Astrocyte (in vitro differentiated cells and primary cell): ENCODE measurements around the gene FCRLA. TPM values are rescaled to one million over a fixed set of nuclear protein-coding genes. Genes with fewer than 3 reads are reported as not detected.

Source experiments
- DNase-seq: peaks from one replicate; pipeline ENCODE4 v3.0.0-alpha.2; 2010; ENCODE audit warnings: low read depth
- FAIRE-seq: peaks from 2 replicates; lab custom pipeline; 2011; peaks lifted over from hg19 to GRCh38; lab: Jason Lieb, UNC
- H2AFZ ChIP-seq: 2 replicates; pipeline ENCODE4 v1.6.0; 2012; ENCODE audit warnings: low read depth, low read length, inconsistent platforms
- H3K27ac ChIP-seq: 2 replicates; pipeline ENCODE4 v1.5.1; 2011; ENCODE audit warnings: low read depth, low read length, inconsistent platforms
- H3K27me3 ChIP-seq: 2 replicates; pipeline ENCODE4 v1.6.0; 2011; ENCODE audit warnings: low read length, inconsistent platforms; ENCODE audit not compliant: insufficient read depth
- H3K36me3 ChIP-seq: 2 replicates; pipeline ENCODE4 v1.5.1; 2011; ENCODE audit warnings: low read length, inconsistent platforms; ENCODE audit not compliant: insufficient read depth
- H3K4me1 ChIP-seq: 2 replicates; pipeline ENCODE4 v1.5.1; 2011; ENCODE audit warnings: low read length, inconsistent platforms; ENCODE audit not compliant: insufficient read depth
- H3K4me2 ChIP-seq: 2 replicates; pipeline ENCODE4 v1.6.0; 2012; ENCODE audit warnings: low read length, inconsistent platforms
- H3K4me3 ChIP-seq: 2 replicates; pipeline ENCODE4 v1.5.1; 2011; ENCODE audit warnings: low read depth, mild to moderate bottlenecking, low read length, inconsistent platforms; ENCODE audit not compliant: insufficient read depth
- H3K79me2 ChIP-seq: 2 replicates; pipeline ENCODE4 v1.6.0; 2012; ENCODE audit warnings: mild to moderate bottlenecking, low read length, inconsistent platforms; ENCODE audit not compliant: insufficient read depth
- H3K9ac ChIP-seq: 2 replicates; pipeline ENCODE4 v1.6.0; 2012; ENCODE audit warnings: mild to moderate bottlenecking, low read length, inconsistent platforms
- H3K9me3 ChIP-seq: 2 replicates; pipeline ENCODE4 v1.5.1; 2012; ENCODE audit warnings: low read depth, mild to moderate bottlenecking, low read length, inconsistent platforms; ENCODE audit not compliant: insufficient read depth
- H4K20me1 ChIP-seq: 2 replicates; pipeline ENCODE4 v1.6.0; 2012; ENCODE audit warnings: low read length, inconsistent platforms; ENCODE audit not compliant: insufficient read depth
- H3K27ac Mint-ChIP-seq: one replicate; pipeline ENCODE4 v1.8.0; 2021; ENCODE audit warnings: mild to moderate bottlenecking, mixed read lengths; ENCODE audit not compliant: unreplicated experiment
- H3K27me3 Mint-ChIP-seq: one replicate; pipeline ENCODE4 v1.8.0; 2021; ENCODE audit warnings: low read depth, mixed read lengths; ENCODE audit not compliant: unreplicated experiment
- H3K36me3 Mint-ChIP-seq: one replicate; pipeline ENCODE4 v1.8.0; 2021; ENCODE audit warnings: low read depth, mixed read lengths; ENCODE audit not compliant: unreplicated experiment
- H3K4me1 Mint-ChIP-seq: one replicate; pipeline ENCODE4 v1.8.0; 2021; ENCODE audit warnings: low read depth, mixed read lengths; ENCODE audit not compliant: unreplicated experiment
- H3K4me3 Mint-ChIP-seq: one replicate; pipeline ENCODE4 v1.8.0; 2021; ENCODE audit warnings: mild to moderate bottlenecking, moderate library complexity, mixed read lengths; ENCODE audit not compliant: unreplicated experiment
- H3K9me3 Mint-ChIP-seq: one replicate; pipeline ENCODE4 v1.8.0; 2021; ENCODE audit warnings: mild to moderate bottlenecking, mixed read lengths; ENCODE audit not compliant: unreplicated experiment
- CTCF ChIP-seq: IDR thresholded peaks from 2 replicates; pipeline ENCODE4 v1.5.1; 2011; ENCODE audit warnings: low read depth, mild to moderate bottlenecking, inconsistent platforms, low read length, moderate library complexity; ENCODE audit not compliant: insufficient read depth
- EZH2 ChIP-seq: IDR thresholded peaks from 2 replicates; pipeline ENCODE4 v1.6.1; 2012; ENCODE audit warnings: mild to moderate bottlenecking, low read length, inconsistent platforms; ENCODE audit not compliant: insufficient read depth
- total RNA-seq: library from RNA; stranded (reverse); gene quantifications from 2 replicates; pipeline ENCODE4 v1.2.1, GENCODE V29; 2021

FCRLA gene
- total RNA-seq, 1 donor from 2014 or later, result 0.45 TPM

GRCh38 chr1:161725908-161726472 is 19.0 kb downstream of the FCRLA start:
- no peaks in the 10 kb centered on the region for H3K36me3 Mint-ChIP-seq
- peak overlapping the region; percentile 82 for H3K27ac ChIP-seq
- peaks cover 12% of the 10 kb centered on the region for H3K27me3 Mint-ChIP-seq
- peak overlapping the region; percentile 88 for H3K4me2 ChIP-seq
- H3K27me3 ChIP-seq, result no peaks in the 10 kb centered on the region
- peak overlapping the region; percentile 68 for H3K4me3 ChIP-seq
- H2AFZ ChIP-seq, result peak overlapping the region; percentile 79
- peak overlapping the region; percentile 89 for H3K4me3 Mint-ChIP-seq
- FAIRE-seq (no peak), DNase-seq (peak; percentile 37)
- peak overlapping the region; percentile 81 for H3K27ac Mint-ChIP-seq
- TF ChIP-seq EZH2 (no peak), CTCF (peak; percentile 26)
- peaks cover 36% of the 10 kb centered on the region for H3K4me1 ChIP-seq
- H4K20me1 ChIP-seq, result no peaks in the 10 kb centered on the region
- H3K9ac ChIP-seq, result peak overlapping the region; percentile 93
- H3K9me3 ChIP-seq, result no peaks in the 10 kb centered on the region
- peaks cover 32% of the 10 kb centered on the region for H3K4me1 Mint-ChIP-seq
- no peaks in the 10 kb centered on the region for H3K36me3 ChIP-seq
- H3K9me3 Mint-ChIP-seq, result no peaks in the 10 kb centered on the region
- no peaks in the 10 kb centered on the region for H3K79me2 ChIP-seq

GRCh38 chr1:161726473-161727255 is 19.6 kb downstream of the FCRLA start:
- peaks cover 29% of the 10 kb centered on the region for H3K4me1 ChIP-seq
- peak overlapping the region; percentile 72 for H3K4me3 ChIP-seq
- H3K9ac ChIP-seq, result peak overlapping the region; percentile 93
- no peaks in the 10 kb centered on the region for H3K79me2 ChIP-seq
- H3K4me3 Mint-ChIP-seq, result peak overlapping the region; percentile 89
- H3K9me3 ChIP-seq, result no peaks in the 10 kb centered on the region
- peak overlapping the region; percentile 85 for H2AFZ ChIP-seq
- peak overlapping the region; percentile 91 for H3K27ac Mint-ChIP-seq
- peaks cover 25% of the 10 kb centered on the region for H3K4me1 Mint-ChIP-seq
- H3K36me3 ChIP-seq, result no peaks in the 10 kb centered on the region
- FAIRE-seq (no peak), DNase-seq (peak; percentile 67)
- no peaks in the 10 kb centered on the region for H3K27me3 ChIP-seq
- peak overlapping the region; percentile 88 for H3K4me2 ChIP-seq
- H3K27me3 Mint-ChIP-seq, result peaks cover 16% of the 10 kb centered on the region
- no peaks in the 10 kb centered on the region for H3K9me3 Mint-ChIP-seq
- H3K36me3 Mint-ChIP-seq, result no peaks in the 10 kb centered on the region
- no peaks in the 10 kb centered on the region for H4K20me1 ChIP-seq
- peak overlapping the region; percentile 93 for H3K27ac ChIP-seq
- TF ChIP-seq EZH2, result no peak
- no peak for TF ChIP-seq CTCF
